Mucosa of stomach (tissue), 1 donor: Measurements from ENCODE around the gene LAIR2.
"Not testable (repeated sequence)": the region's sequence is repeated elsewhere in the genome, so short reads cannot be mapped to it uniquely, and the experiment has no call there.

Experiments used
- H3K27me3 ChIP-seq: one replicate; pipeline ENCODE4 v1.7.0; 2013; ENCODE audit warnings: mild to moderate bottlenecking, low read length; ENCODE audit not compliant: control insufficient read depth, insufficient read depth
- H3K36me3 ChIP-seq: one replicate; pipeline ENCODE4 v1.7.0; 2013; ENCODE audit warnings: low read length; ENCODE audit not compliant: control insufficient read depth, insufficient read depth
- H3K4me1 ChIP-seq: one replicate; pipeline ENCODE4 v1.7.0; 2013; ENCODE audit warnings: mild to moderate bottlenecking, low read length; ENCODE audit not compliant: control insufficient read depth, insufficient read depth
- H3K4me3 ChIP-seq: one replicate; pipeline ENCODE4 v1.7.0; 2013; ENCODE audit warnings: low read length
- H3K9ac ChIP-seq: one replicate; pipeline ENCODE4 v1.7.0; 2013; ENCODE audit warnings: mild to moderate bottlenecking, low read length, moderate library complexity
- H3K9me3 ChIP-seq: one replicate; pipeline ENCODE4 v1.7.0; 2013; ENCODE audit warnings: mild to moderate bottlenecking, low read length, moderate library complexity; ENCODE audit not compliant: control insufficient read depth
- donor health status: Pancreatic carcinoma.

The LAIR2 gene

GRCh38 chr19:54489341-54489740 is 13.3 kb upstream of the LAIR2 start:
- Histone ChIP-seq H3K9ac (no peak overlapping the region), H3K9me3 (no peaks in the 10 kb centered on the region), H3K4me3 (no peak overlapping the region), H3K36me3 (no peaks in the 10 kb centered on the region), H3K4me1 (no peaks in the 10 kb centered on the region), H3K27me3 (peaks cover 10% of the 10 kb centered on the region)

- Histone ChIP-seq H3K36me3 (no peaks in the 10 kb centered on the region), H3K9ac (no peak overlapping the region), H3K27me3 (peaks cover 10% of the 10 kb centered on the region), H3K9me3 (no peaks in the 10 kb centered on the region), H3K4me1 (no peaks in the 10 kb centered on the region), H3K4me3 (no peak overlapping the region)
Measured at GRCh38 chr19:54489766-54490165, 12.9 kb upstream of the LAIR2 start.

- Histone ChIP-seq H3K4me1 (no peaks in the 10 kb centered on the region), H3K36me3 (no peaks in the 10 kb centered on the region), H3K9me3 (no peaks in the 10 kb centered on the region), H3K27me3 (peaks cover 10% of the 10 kb centered on the region), H3K4me3 (no peak overlapping the region), H3K9ac (no peak overlapping the region)
Measured at GRCh38 chr19:54492568-54492967, 10.1 kb upstream of the LAIR2 start.

- not testable (repeated sequence) for H3K4me3 ChIP-seq, H3K9ac ChIP-seq, H3K9me3 ChIP-seq, H3K36me3 ChIP-seq, H3K4me1 ChIP-seq
- peaks cover 10% of the 10 kb centered on the region for H3K27me3 ChIP-seq
Measured at GRCh38 chr19:54493056-54493455, 9.6 kb upstream of the LAIR2 start.

- H3K36me3 ChIP-seq, result no peaks in the 10 kb centered on the region
- no peak overlapping the region for H3K9ac ChIP-seq
- H3K4me1 ChIP-seq, result no peaks in the 10 kb centered on the region
- H3K9me3 ChIP-seq, result no peaks in the 10 kb centered on the region
- H3K4me3 ChIP-seq, result no peak overlapping the region
- H3K27me3 ChIP-seq, result peaks cover 10% of the 10 kb centered on the region
Measured at GRCh38 chr19:54493967-54494585, 8.6 kb upstream of the LAIR2 start.

- not testable (repeated sequence) for H3K4me3 ChIP-seq, H3K9me3 ChIP-seq, H3K27me3 ChIP-seq, H3K4me1 ChIP-seq, H3K36me3 ChIP-seq, H3K9ac ChIP-seq
Measured at GRCh38 chr19:54495284-54495683, 7.3 kb upstream of the LAIR2 start.

- H3K27me3 ChIP-seq, H3K9ac ChIP-seq, H3K4me1 ChIP-seq, H3K9me3 ChIP-seq, H3K36me3 ChIP-seq, H3K4me3 ChIP-seq: not testable (repeated sequence)
Measured at GRCh38 chr19:54497747-54498450, 4.7 kb upstream of the LAIR2 start.

GRCh38 chr19:54498451-54498772 is 4.2 kb upstream of the LAIR2 start:
- not testable (repeated sequence) for H3K4me3 ChIP-seq, H3K27me3 ChIP-seq, H3K4me1 ChIP-seq, H3K36me3 ChIP-seq, H3K9me3 ChIP-seq, H3K9ac ChIP-seq

- not testable (repeated sequence) for H3K27me3 ChIP-seq, H3K9ac ChIP-seq, H3K36me3 ChIP-seq, H3K9me3 ChIP-seq, H3K4me3 ChIP-seq
- H3K4me1 ChIP-seq, result peaks cover 11% of the 10 kb centered on the region
Measured at GRCh38 chr19:54505542-54505941, 2.9 kb downstream of the LAIR2 start.

- Histone ChIP-seq H3K9me3 (no peaks in the 10 kb centered on the region), H3K36me3 (no peaks in the 10 kb centered on the region), H3K9ac (no peak overlapping the region), H3K4me3 (no peak overlapping the region), H3K4me1 (peaks cover 11% of the 10 kb centered on the region), H3K27me3 (no peaks in the 10 kb centered on the region)
Measured at GRCh38 chr19:54506079-54506478, 3.4 kb downstream of the LAIR2 start.

GRCh38 chr19:54507038-54507717 is 4.5 kb downstream of the LAIR2 start:
- H3K9ac ChIP-seq, H3K27me3 ChIP-seq, H3K4me3 ChIP-seq, H3K36me3 ChIP-seq, H3K9me3 ChIP-seq: not testable (repeated sequence)
- H3K4me1 ChIP-seq, result peaks cover 11% of the 10 kb centered on the region

GRCh38 chr19:54507824-54508223 is 5.2 kb downstream of the LAIR2 start:
- Histone ChIP-seq H3K4me3 (no peak overlapping the region), H3K9ac (no peak overlapping the region), H3K27me3 (no peaks in the 10 kb centered on the region), H3K9me3 (no peaks in the 10 kb centered on the region), H3K36me3 (no peaks in the 10 kb centered on the region), H3K4me1 (peaks cover 11% of the 10 kb centered on the region)
